Hematopoietic multipotent progenitor cell treated with erythropoietin and hydrocortisone succinate and interleukin-3 and kit ligand, for 15 days (in vitro differentiated cells): Measurements from ENCODE around the gene NUDT5.

Experiments used
- DNase-seq: peaks from one replicate; pipeline ENCODE4 v3.0.0-alpha.2; 2015; ENCODE audit warnings: low spot score

Gene NUDT5

GRCh38 chr10:12164085-12164484 is 31.6 kb downstream of the NUDT5 start:
- no peak for DNase-seq

GRCh38 chr10:12162927-12163326 is 32.8 kb downstream of the NUDT5 start:
- DNase-seq, result no peak

- DNase-seq, result no peak
Measured at GRCh38 chr10:12160664-12161063, 35.0 kb downstream of the NUDT5 start.

GRCh38 chr10:12158111-12158510 is 37.6 kb downstream of the NUDT5 start:
- no peak for DNase-seq

- DNase-seq, result no peak
Measured at GRCh38 chr10:12156367-12157123, 39.1 kb downstream of the NUDT5 start.

- no peak for DNase-seq
Measured at GRCh38 chr10:12154516-12154915, 41.2 kb downstream of the NUDT5 start.

GRCh38 chr10:12150163-12150562 is 45.5 kb downstream of the NUDT5 start:
- DNase-seq, result no peak

GRCh38 chr10:12144538-12144937 is 51.2 kb downstream of the NUDT5 start:
- no peak for DNase-seq

GRCh38 chr10:12140038-12140437 is 55.7 kb downstream of the NUDT5 start:
- DNase-seq, result no peak

GRCh38 chr10:12135631-12136030 is 60.1 kb downstream of the NUDT5 start:
- no peak for DNase-seq

GRCh38 chr10:12130237-12130872 is 65.3 kb downstream of the NUDT5 start:
- peak; percentile 62 for DNase-seq

GRCh38 chr10:12129222-12130111 is 66.2 kb downstream of the NUDT5 start, which contains the start of gene SEC61A2:
Gene SEC61A2 (plus strand): TSS chr10:12129677. CDS start chr10:12129788, 111 bp downstream.
- DNase-seq, result peak; percentile 97

- no peak for DNase-seq
Measured at GRCh38 chr10:12121673-12122072, 74.0 kb downstream of the NUDT5 start.
